Endothelial cell of hepatic sinusoid (primary cell): ENCODE results near the gene IBSP.

Experiments used
- in situ Hi-C: cut with HindIII; loops from 2 replicates; pipeline ENCODE4 v1.10.0; 2017; ENCODE audit warnings: low sequenced_read_pairs

IBSP gene

GRCh38 chr4:87799301-87800113 lies at the start of gene IBSP:
Gene IBSP, plus strand, starts transcription at chr4:87799554. Its CDS starts 2,808 bp downstream, at chr4:87802362.
- in situ Hi-C loops: no loop called here

- in situ Hi-C loops: no loop called here
Measured at GRCh38 chr4:87749883-87750282, 49.5 kb upstream of the IBSP start.

GRCh38 chr4:87758270-87758669 lies 41.1 kb upstream of the IBSP start:
- in situ Hi-C loops: no loop called here

GRCh38 chr4:87762311-87762710 lies 37.0 kb upstream of the IBSP start:
- in situ Hi-C loops: no loop called here

GRCh38 chr4:87781569-87781968 lies 17.8 kb upstream of the IBSP start:
- in situ Hi-C loops: no loop called here

GRCh38 chr4:87783781-87784180 lies 15.6 kb upstream of the IBSP start:
- in situ Hi-C loops: no loop called here

- in situ Hi-C loops: no loop called here
Measured at GRCh38 chr4:87785731-87786509, 13.4 kb upstream of the IBSP start.

GRCh38 chr4:87802858-87803257 lies 3.5 kb downstream of the IBSP start:
- in situ Hi-C loops: no loop called here

- in situ Hi-C loops: no loop called here
Measured at GRCh38 chr4:87803421-87803820, 4.1 kb downstream of the IBSP start.

GRCh38 chr4:87804871-87805270 lies 5.5 kb downstream of the IBSP start:
- in situ Hi-C loops: no loop called here

GRCh38 chr4:87805971-87806370 lies 6.6 kb downstream of the IBSP start:
- in situ Hi-C loops: no loop called here

- in situ Hi-C loops: no loop called here
Measured at GRCh38 chr4:87806520-87806919, 7.2 kb downstream of the IBSP start.

GRCh38 chr4:87807402-87807801 lies 8.0 kb downstream of the IBSP start:
- in situ Hi-C loops: no loop called here

GRCh38 chr4:87811977-87812376 lies 12.6 kb downstream of the IBSP start:
- in situ Hi-C loops: no loop called here

- in situ Hi-C loops: no loop called here
Measured at GRCh38 chr4:87819281-87819919, 20.0 kb downstream of the IBSP start.

GRCh38 chr4:87823200-87823599 lies 23.8 kb downstream of the IBSP start:
- in situ Hi-C loops: no loop called here

GRCh38 chr4:87823724-87824123 lies 24.4 kb downstream of the IBSP start:
- in situ Hi-C loops: no loop called here

- in situ Hi-C loops: no loop called here
Measured at GRCh38 chr4:87824352-87824751, 25.0 kb downstream of the IBSP start.

GRCh38 chr4:87832669-87833068 lies 33.3 kb downstream of the IBSP start, which contains the start of gene MEPE:
Gene MEPE, plus strand, starts transcription at chr4:87832969. Its CDS starts 1,746 bp downstream, at chr4:87834715.
- in situ Hi-C loops: no loop called here

GRCh38 chr4:87834401-87834800 lies 35.0 kb downstream of the IBSP start:
- in situ Hi-C loops: no loop called here

- in situ Hi-C loops: no loop called here
Measured at GRCh38 chr4:87835197-87835596, 35.8 kb downstream of the IBSP start.

GRCh38 chr4:87835743-87836142 lies 36.4 kb downstream of the IBSP start:
- in situ Hi-C loops: no loop called here
